Mesenchymal stem cell (in vitro differentiated cells and primary cell): ENCODE results near the gene TANC1.

Source experiments
- DNase-seq: peaks from one replicate; pipeline ENCODE4 v3.0.0-alpha.2; 2013
- H2AFZ ChIP-seq: one replicate; pipeline ENCODE4 v1.6.1; 2013; ENCODE audit warnings: low read depth, mild to moderate bottlenecking, control low read depth, inconsistent platforms, low read length, moderate library complexity
- H2AK5ac ChIP-seq: 2 replicates; pipeline ENCODE4 v1.6.1; 2013; ENCODE audit warnings: low read length, moderate library complexity, mild to moderate bottlenecking, inconsistent platforms; ENCODE audit not compliant: severe bottlenecking
- H2BK120ac ChIP-seq: one replicate; pipeline ENCODE4 v1.6.1; 2013; ENCODE audit warnings: low read depth, mild to moderate bottlenecking, inconsistent platforms, low read length, moderate library complexity
- H2BK12ac ChIP-seq, 2 experiments: one replicate each; pipeline ENCODE4 v1.6.1; 2013; ENCODE audit warnings: inconsistent platforms in 2 of 2, low read length in 2 of 2, mild to moderate bottlenecking in 2 of 2, moderate library complexity in 2 of 2, control low read depth in 1 of 2
- H2BK15ac ChIP-seq: one replicate; pipeline ENCODE4 v1.6.1; 2013; ENCODE audit warnings: mild to moderate bottlenecking, low read depth, inconsistent platforms; ENCODE audit not compliant: poor library complexity, severe bottlenecking
- H2BK5ac ChIP-seq: 2 replicates; pipeline ENCODE4 v1.6.1; 2013; ENCODE audit warnings: low read depth, mild to moderate bottlenecking, low read length, control low read depth, inconsistent platforms; ENCODE audit not compliant: poor library complexity, severe bottlenecking
- H3K14ac ChIP-seq, 2 experiments: one replicate each; pipeline ENCODE4 v1.6.1; 2013; ENCODE audit warnings: inconsistent platforms in 2 of 2, low read length in 2 of 2, control low read depth in 1 of 2, mild to moderate bottlenecking in 1 of 2, moderate library complexity in 1 of 2
- H3K18ac ChIP-seq, 2 experiments: one replicate each; pipeline ENCODE4 v1.6.1; 2013; ENCODE audit warnings: inconsistent platforms in 2 of 2, low read length in 2 of 2, control low read depth in 1 of 2, low read depth in 1 of 2, mild to moderate bottlenecking in 1 of 2
- H3K23ac ChIP-seq, 2 experiments: one replicate each; pipeline ENCODE4 v1.6.1; 2013; ENCODE audit warnings: inconsistent platforms in 2 of 2, low read length in 2 of 2, mild to moderate bottlenecking in 2 of 2, moderate library complexity in 2 of 2, control low read depth in 1 of 2
- H3K27ac ChIP-seq: 2 replicates; pipeline ENCODE4 v1.5.1; 2013; ENCODE audit warnings: mild to moderate bottlenecking, moderate library complexity, low read length, control low read depth, inconsistent platforms; ENCODE audit not compliant: poor library complexity, severe bottlenecking
- H3K27me3 ChIP-seq, 2 experiments: 2 replicates each; pipeline versions ENCODE4 v1.6.1 to v1.7.0; 2013; ENCODE audit warnings: low read length in 2 of 2, mild to moderate bottlenecking in 2 of 2, moderate library complexity in 2 of 2, control low read depth in 1 of 2, inconsistent platforms in 1 of 2; ENCODE audit not compliant: control insufficient read depth in 1 of 2, insufficient read depth in 1 of 2
- H3K36me3 ChIP-seq, 2 experiments: 2 replicates each; pipeline versions ENCODE4 v1.6.1 to v1.7.0; 2013; ENCODE audit warnings: low read length in 2 of 2, control low read depth in 1 of 2, inconsistent platforms in 1 of 2, low read depth in 1 of 2, mild to moderate bottlenecking in 1 of 2; ENCODE audit not compliant: insufficient read depth in 2 of 2, control insufficient read depth in 1 of 2
- H3K4ac ChIP-seq, 2 experiments: one replicate each; pipeline ENCODE4 v1.6.1; 2013; ENCODE audit warnings: inconsistent platforms in 2 of 2, low read length in 2 of 2, mild to moderate bottlenecking in 2 of 2, moderate library complexity in 2 of 2, control low read depth in 1 of 2, low read depth in 1 of 2
- H3K4me1 ChIP-seq: 2 replicates; pipeline ENCODE4 v1.6.1; 2013; ENCODE audit warnings: low read depth, low read length, control low read depth; ENCODE audit not compliant: control insufficient read depth, insufficient read depth
- H3K4me2 ChIP-seq: 2 replicates; pipeline ENCODE4 v1.6.1; 2013; ENCODE audit warnings: low read length, mild to moderate bottlenecking, inconsistent platforms; ENCODE audit not compliant: poor library complexity, severe bottlenecking
- H3K4me3 ChIP-seq, 2 experiments: 2 replicates each; pipeline versions ENCODE4 v1.5.1 to v1.7.0; 2013; ENCODE audit warnings: low read length in 2 of 2, mild to moderate bottlenecking in 2 of 2, control low read depth in 1 of 2, low read depth in 1 of 2; ENCODE audit not compliant: insufficient read depth in 1 of 2
- H3K79me1 ChIP-seq: replicated peaks from 2 replicates; pipeline ENCODE4 v1.6.1; 2013; ENCODE audit warnings: mild to moderate bottlenecking, control low read depth, low read length, inconsistent platforms; ENCODE audit not compliant: poor library complexity, severe bottlenecking
- H3K9ac ChIP-seq: 2 replicates; pipeline ENCODE4 v1.7.0; 2013; ENCODE audit warnings: mild to moderate bottlenecking, low read length, moderate library complexity
- H3K9me3 ChIP-seq: 2 replicates; pipeline ENCODE4 v1.7.0; 2013; ENCODE audit warnings: mild to moderate bottlenecking, low read length; ENCODE audit not compliant: control insufficient read depth
- H4K8ac ChIP-seq: one replicate; pipeline ENCODE4 v1.6.1; 2013; ENCODE audit warnings: inconsistent platforms, mild to moderate bottlenecking, low read length, moderate library complexity
- H4K91ac ChIP-seq: one replicate; pipeline ENCODE4 v1.6.1; 2013; ENCODE audit warnings: mild to moderate bottlenecking, low read length, inconsistent platforms
- WGBS: methylation state at CpG from one replicate; pipeline ENCODE4 v1.1.7; 2013; ENCODE audit warnings: mixed read lengths; 5-methylcytosine and 5-hydroxymethylcytosine counted together

Gene TANC1

DNA sequence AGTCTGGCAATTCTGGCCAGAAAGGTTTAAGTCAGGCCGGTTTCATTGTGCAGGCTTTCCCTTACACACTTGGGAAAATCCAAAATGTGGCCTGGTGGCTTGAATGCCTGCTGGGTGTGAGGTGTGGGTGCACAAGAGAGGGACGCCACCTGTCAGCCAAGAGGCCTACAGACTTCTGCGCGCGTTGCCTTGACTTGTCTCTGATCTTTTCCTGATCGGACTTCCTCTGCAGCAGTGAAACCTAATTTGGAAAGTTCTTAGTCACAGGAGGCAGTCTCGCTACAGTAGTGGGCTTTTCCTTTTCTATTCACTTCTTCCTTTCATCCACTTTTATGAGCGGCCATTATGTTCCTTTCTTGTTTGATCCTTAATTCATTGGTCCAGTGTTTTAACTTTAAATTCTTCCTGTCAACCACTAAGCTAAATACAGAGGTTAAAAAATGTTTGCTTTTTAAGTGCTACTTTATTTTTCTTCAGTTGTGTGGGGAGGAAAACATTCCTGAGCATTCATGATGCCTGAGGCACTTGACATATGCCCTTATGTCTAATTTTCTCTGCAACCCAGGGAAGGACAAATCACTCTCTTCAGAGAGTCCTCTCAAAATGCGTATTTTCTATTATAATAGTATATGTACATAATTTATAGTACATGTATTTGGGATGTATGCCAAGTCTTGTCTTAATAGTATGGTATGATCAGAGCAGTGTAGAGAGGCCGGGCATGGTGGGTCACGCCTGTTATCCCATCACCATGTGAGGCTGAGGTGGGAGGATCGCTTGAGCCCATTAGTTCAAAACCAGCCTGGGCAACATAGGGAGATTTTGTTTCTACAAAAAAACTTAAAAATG lies 189.1 kb downstream of the TANC1 start:
- Histone ChIP-seq H4K8ac (no peak overlapping the region), H3K4ac (no peak overlapping the region), H2BK15ac (no peak overlapping the region), H3K4me1 (peaks cover 15% of the 10 kb centered on the region), H2BK5ac (no peak overlapping the region), H2AFZ (no peak overlapping the region), H2AK5ac (no peak overlapping the region), H4K91ac (no peak overlapping the region), H3K18ac (no peak overlapping the region), H3K4me2 (no peak overlapping the region), H3K9me3 (no peaks in the 10 kb centered on the region), H2BK120ac (no peak overlapping the region), H3K9ac (no peak overlapping the region), H2BK12ac (no peak overlapping the region), H3K79me1 (peaks cover 33% of the 10 kb centered on the region), H3K14ac (no peak overlapping the region), H3K23ac (no peak overlapping the region), H3K27me3 (no peaks in the 10 kb centered on the region), H3K27ac (no peak overlapping the region), H3K4me3 (no peak overlapping the region), H3K36me3 (peaks cover 6 to 21% of the 10 kb centered on the region in 2 experiments)
- DNase-seq: peak; percentile 50
- 85% methylated on average over 11 of the region's 12 CpGs for WGBS

DNA sequence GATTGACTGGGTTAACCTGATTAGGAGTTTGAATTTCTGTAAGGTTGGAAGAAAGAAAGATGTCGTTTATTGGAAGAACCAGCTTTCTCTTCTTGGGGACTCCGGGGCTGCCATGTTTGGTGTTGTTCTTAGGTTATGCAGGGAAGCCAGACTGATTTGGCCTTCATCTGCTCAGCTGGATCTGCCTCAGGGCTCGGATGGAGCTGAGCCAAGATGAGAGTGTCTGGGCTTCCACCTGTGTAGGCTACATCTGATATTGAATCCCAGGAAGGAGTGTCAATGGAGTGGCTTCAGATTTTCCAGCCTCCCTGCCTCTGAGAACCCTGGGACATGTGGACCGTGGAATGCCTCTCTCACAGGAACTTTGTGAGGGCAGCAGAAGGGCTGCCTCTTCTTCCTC lies 192.0 kb downstream of the TANC1 start:
- no peak overlapping the region for H3K4me3 ChIP-seq
- H3K79me1 ChIP-seq: peaks cover 38% of the 10 kb centered on the region
- H4K91ac ChIP-seq: no peak overlapping the region
- H3K27me3 ChIP-seq: no peaks in the 10 kb centered on the region
- no peak for DNase-seq
- no peak overlapping the region for H3K9ac ChIP-seq
- H2AK5ac ChIP-seq: no peak overlapping the region
- no peak overlapping the region for H2AFZ ChIP-seq
- no peak overlapping the region for H3K4ac ChIP-seq
- H3K4me1 ChIP-seq: peaks cover 12% of the 10 kb centered on the region
- H2BK120ac ChIP-seq: no peak overlapping the region
- H2BK5ac ChIP-seq: no peak overlapping the region
- no peak overlapping the region for H3K4me2 ChIP-seq
- H4K8ac ChIP-seq: no peak overlapping the region
- no peak overlapping the region for H3K27ac ChIP-seq
- no peak overlapping the region for H3K18ac ChIP-seq
- no peak overlapping the region for H3K23ac ChIP-seq
- no peak overlapping the region for H2BK15ac ChIP-seq
- H3K14ac ChIP-seq: no peak overlapping the region
- H3K36me3 ChIP-seq: peaks cover 12 to 21% of the 10 kb centered on the region in 2 experiments
- WGBS: 92% methylated on average over 4 of the region's 4 CpGs
- no peak overlapping the region for H2BK12ac ChIP-seq
- H3K9me3 ChIP-seq: no peaks in the 10 kb centered on the region

DNA sequence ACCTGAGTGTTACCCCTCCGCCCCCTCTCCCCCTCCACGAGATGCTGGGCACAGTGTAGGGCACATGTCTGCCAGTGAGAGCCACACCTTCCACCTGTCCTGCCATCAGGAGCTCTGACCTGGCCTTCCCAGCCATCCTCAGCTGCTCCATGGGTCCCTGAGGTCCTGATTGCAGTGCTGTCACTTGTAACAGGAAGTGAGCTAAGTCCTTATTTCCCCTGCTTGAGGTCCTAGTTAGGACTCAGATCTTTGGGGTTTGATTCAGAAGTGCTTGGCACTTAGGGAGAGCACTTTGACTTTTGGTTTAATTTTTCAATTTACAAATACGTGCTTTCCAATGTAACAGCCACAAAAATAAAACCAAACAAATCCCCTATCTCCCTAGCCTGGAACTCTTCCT lies 192.5 kb downstream of the TANC1 start:
- Histone ChIP-seq H2BK15ac (no peak overlapping the region), H3K18ac (no peak overlapping the region)

DNA sequence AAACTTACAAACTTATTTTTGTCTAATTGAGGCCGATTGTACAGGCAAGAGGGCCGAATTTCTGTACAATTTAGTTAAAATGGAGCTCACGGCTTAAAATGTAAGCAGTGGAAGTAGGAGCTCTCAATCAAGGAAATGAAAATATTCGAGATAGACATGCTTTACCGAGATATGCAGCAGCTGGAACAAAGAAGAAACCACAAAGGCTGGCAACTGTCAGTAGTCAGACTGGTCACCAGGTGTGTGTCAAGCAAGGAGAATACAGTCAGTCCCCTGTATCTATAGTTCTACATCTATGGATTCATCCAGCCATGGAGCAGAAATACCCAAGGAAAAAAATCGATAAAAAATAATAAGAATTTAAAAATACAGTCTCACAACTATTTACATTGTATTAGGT lies 195.5 kb downstream of the TANC1 start:
- Histone ChIP-seq H3K23ac (no peak overlapping the region), H2AK5ac (no peak overlapping the region), H3K27me3 (no peaks in the 10 kb centered on the region), H3K4ac (no peak overlapping the region), H3K4me2 (no peak overlapping the region), H3K9me3 (peaks cover 5% of the 10 kb centered on the region), H4K8ac (no peak overlapping the region), H3K27ac (no peak overlapping the region), H4K91ac (no peak overlapping the region), H3K4me1 (peaks cover 3% of the 10 kb centered on the region), H3K14ac (no peak overlapping the region), H2BK120ac (no peak overlapping the region), H2BK15ac (no peak overlapping the region), H3K4me3 (no peak overlapping the region), H3K18ac (no peak overlapping the region), H2BK12ac (no peak overlapping the region), H3K9ac (no peak overlapping the region), H2AFZ (no peak overlapping the region), H2BK5ac (no peak overlapping the region), H3K79me1 (peaks cover 42% of the 10 kb centered on the region), H3K36me3 (peaks cover 12 to 21% of the 10 kb centered on the region in 2 experiments)
- no peak for DNase-seq
- whole genome bisulfite sequencing: 82% methylated on average over 5 of the region's 6 CpGs

More for the DNA sequence above, 192.5 kb downstream of the TANC1 start:
- H2BK5ac ChIP-seq: no peak overlapping the region
- no peak overlapping the region for H3K27ac ChIP-seq
- no peak overlapping the region for H3K9ac ChIP-seq
- no peak overlapping the region for H4K91ac ChIP-seq
- H3K9me3 ChIP-seq: no peaks in the 10 kb centered on the region
- no peak overlapping the region for H2AK5ac ChIP-seq
- no peaks in the 10 kb centered on the region for H3K27me3 ChIP-seq
- WGBS: 82% methylated on average over 3 of the region's 3 CpGs
- H2BK120ac ChIP-seq: no peak overlapping the region
- H2AFZ ChIP-seq: no peak overlapping the region
- no peak overlapping the region for H3K4me3 ChIP-seq
- no peak overlapping the region for H2BK12ac ChIP-seq
- no peak overlapping the region for H3K4me2 ChIP-seq
- peaks cover 12% of the 10 kb centered on the region for H3K4me1 ChIP-seq
- peaks cover 12 to 21% of the 10 kb centered on the region in 2 experiments for H3K36me3 ChIP-seq
- no peak overlapping the region for H4K8ac ChIP-seq
- no peak for DNase-seq
- H3K14ac ChIP-seq: peak overlapping the region in 1 of 2 experiments; percentile 9
- no peak overlapping the region for H3K23ac ChIP-seq
- no peak overlapping the region for H3K4ac ChIP-seq
- peaks cover 40% of the 10 kb centered on the region for H3K79me1 ChIP-seq
